Left ventricle myocardium inferior (tissue), 1 donor: Measurements from ENCODE around the gene AGPAT2. TPM values are rescaled to one million over a fixed set of nuclear protein-coding genes. Genes with fewer than 3 reads are reported as not detected.

ENCODE experiments used
- DNase-seq: peaks from one replicate; pipeline ENCODE4 v3.0.0-alpha.2; 2020
- H3K27ac ChIP-seq: fragments of 200-600 bp; replicated peaks from 2 replicates; pipeline ENCODE4 v1.8.0; 2021
- H3K27me3 ChIP-seq: fragments of 200-600 bp; 2 replicates; pipeline ENCODE4 v1.8.0; 2021; ENCODE audit warnings: low read depth
- H3K36me3 ChIP-seq: fragments of 200-600 bp; 2 replicates; pipeline ENCODE4 v1.8.0; 2021
- H3K4me1 ChIP-seq: fragments of 200-600 bp; 2 replicates; pipeline ENCODE4 v1.8.0; 2021
- H3K4me3 ChIP-seq: fragments of 200-600 bp; 2 replicates; pipeline ENCODE4 v1.8.0; 2021; ENCODE audit warnings: mild to moderate bottlenecking, moderate library complexity
- H3K9me3 ChIP-seq: fragments of 200-600 bp; replicated peaks from 2 replicates; pipeline ENCODE4 v1.8.0; 2021
- intact Hi-C: fragments of 100-400 bp; cut with micrococcal nuclease; formaldehyde crosslinking; loops from one replicate; pipeline ENCODE4 v1.11.0; 2022
- total RNA-seq: library from RNA; stranded (reverse); fragmentation: NEBNext Ultra II Directional; extraction: Animal tissue kit (Norgen Biotek cat#: 25700); gene quantifications from one replicate; pipeline ENCODE4 v1.2.1, GENCODE V29; 2021
- TF ChIP-seq, protein P1 (sequence below): fragments of 200-600 bp; IDR thresholded peaks from 2 replicates; pipeline ENCODE4 v1.8.0; 2021; ENCODE audit warnings: antibody characterized with exemption, mild to moderate bottlenecking, borderline replicate concordance
- donor health status: DM: no; HTN: yes; CAD: no; lungs with severe emphysema.

AGPAT2 gene
- total RNA-seq, 1 donor from 2014 or later: 48.8 TPM

DNA sequence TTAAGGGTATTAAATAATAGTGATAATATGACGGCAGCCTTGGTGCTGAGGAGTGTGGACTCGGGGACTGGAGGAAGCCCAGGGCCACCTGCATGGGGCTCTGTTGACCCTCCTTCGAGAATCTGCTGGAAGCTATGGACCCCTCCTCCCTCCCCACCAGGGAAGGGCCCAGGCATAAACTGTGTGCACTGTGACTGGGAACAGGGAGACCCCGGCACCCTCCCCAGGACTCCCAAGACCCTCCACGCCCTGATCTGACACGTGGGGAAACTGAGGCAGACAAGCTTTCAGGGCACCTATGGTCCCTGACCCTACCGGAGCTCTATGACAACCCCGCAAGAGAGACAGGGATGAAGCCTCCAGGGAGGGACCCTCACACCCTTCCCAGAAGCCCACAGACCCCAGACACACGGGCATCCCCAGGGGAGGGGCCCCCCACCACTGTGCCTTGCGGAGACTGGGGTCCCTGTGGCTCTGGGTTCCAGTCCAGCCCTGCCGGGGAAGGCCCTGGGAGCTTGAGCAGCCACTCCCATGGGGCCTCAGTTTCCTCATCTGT is 31.0 kb downstream of the AGPAT2 start:
- DNase-seq: no peak
- Histone ChIP-seq H3K9me3 (no peaks in the 10 kb centered on the region), H3K4me1 (peaks cover 52% of the 10 kb centered on the region), H3K4me3 (peak overlapping the region; percentile 81), H3K27me3 (peaks cover 35% of the 10 kb centered on the region), H3K36me3 (no peaks in the 10 kb centered on the region), H3K27ac (peak overlapping the region; percentile 92)
- TF ChIP-seq, protein P1, sequence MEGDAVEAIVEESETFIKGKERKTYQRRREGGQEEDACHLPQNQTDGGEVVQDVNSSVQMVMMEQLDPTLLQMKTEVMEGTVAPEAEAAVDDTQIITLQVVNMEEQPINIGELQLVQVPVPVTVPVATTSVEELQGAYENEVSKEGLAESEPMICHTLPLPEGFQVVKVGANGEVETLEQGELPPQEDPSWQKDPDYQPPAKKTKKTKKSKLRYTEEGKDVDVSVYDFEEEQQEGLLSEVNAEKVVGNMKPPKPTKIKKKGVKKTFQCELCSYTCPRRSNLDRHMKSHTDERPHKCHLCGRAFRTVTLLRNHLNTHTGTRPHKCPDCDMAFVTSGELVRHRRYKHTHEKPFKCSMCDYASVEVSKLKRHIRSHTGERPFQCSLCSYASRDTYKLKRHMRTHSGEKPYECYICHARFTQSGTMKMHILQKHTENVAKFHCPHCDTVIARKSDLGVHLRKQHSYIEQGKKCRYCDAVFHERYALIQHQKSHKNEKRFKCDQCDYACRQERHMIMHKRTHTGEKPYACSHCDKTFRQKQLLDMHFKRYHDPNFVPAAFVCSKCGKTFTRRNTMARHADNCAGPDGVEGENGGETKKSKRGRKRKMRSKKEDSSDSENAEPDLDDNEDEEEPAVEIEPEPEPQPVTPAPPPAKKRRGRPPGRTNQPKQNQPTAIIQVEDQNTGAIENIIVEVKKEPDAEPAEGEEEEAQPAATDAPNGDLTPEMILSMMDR: no peak
- intact Hi-C loops: no loop called here

DNA sequence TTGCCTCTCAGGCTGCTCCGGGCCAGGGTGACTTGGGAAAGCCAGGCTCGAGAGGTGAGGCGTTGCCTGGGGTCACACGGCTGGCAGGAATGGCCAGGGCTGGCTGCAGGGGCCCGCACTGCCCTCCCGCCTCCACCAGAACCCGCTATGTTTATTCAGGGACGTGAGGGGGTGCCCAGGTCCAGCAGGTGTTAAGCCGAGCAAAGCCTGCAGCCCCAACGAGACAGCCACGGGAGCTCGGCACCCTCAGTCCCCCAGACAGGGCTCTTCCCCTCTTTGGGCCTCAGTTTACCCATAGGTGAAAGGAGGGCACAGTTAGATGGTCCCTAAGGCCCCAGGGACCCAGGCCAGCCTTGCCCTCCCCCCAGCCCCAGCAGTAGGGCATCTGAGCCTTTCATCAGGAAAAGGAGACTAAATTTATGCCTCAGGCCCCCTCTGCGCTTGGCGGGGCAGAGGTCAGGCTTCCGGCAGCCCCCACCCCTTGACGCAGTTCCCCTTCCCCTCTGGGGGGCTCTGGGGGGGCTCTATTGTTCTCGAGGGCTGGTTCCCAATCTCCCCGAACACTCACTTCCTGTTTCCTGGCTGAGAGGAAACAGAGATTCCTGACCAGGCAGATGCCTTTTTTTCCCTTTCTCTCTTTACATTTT is 31.6 kb downstream of the AGPAT2 start:
- Histone ChIP-seq H3K4me3 (peak overlapping the region; percentile 81), H3K9me3 (no peaks in the 10 kb centered on the region), H3K36me3 (no peaks in the 10 kb centered on the region), H3K27ac (peak overlapping the region; percentile 92), H3K4me1 (peaks cover 52% of the 10 kb centered on the region), H3K27me3 (peaks cover 35% of the 10 kb centered on the region)
- intact Hi-C loops: no loop called here
- no peak for DNase-seq
- TF ChIP-seq, protein P1: no peak

DNA sequence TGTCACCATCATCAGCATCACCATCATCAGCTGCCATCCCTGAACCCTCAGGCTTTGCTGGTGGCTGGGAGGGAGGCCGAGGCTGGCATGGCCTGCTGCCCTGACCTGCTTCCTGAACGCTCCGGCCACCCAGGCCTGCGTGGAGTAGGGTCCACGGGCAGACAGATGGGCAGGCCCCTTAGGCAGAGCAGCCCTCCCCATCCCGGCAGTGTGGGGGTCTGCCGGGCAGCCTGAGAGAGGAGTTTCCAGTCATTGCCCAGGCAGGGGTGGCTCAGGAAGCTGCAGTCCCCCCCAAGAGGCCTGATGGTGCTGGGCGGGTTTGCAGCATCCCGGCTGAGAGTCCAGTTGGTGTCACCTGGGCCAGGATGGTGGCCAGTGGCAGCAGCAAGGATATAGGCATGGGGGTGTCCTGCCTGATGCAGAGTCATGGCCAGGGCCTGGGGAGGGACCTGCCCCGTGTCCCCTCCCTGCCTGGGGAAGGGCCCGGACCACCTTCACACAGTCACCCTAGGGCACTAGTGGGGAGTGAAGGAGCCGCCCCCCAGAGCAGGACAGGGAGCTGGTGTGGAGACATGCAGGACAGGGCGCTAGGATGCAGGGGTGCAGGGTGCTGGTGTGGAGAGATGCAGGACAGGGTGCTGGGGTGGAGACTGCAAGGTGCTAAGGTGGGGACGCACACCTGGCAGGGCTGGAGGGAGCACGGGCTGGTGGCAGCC is 32.3 kb downstream of the AGPAT2 start:
- Histone ChIP-seq H3K36me3 (no peaks in the 10 kb centered on the region), H3K27ac (peak overlapping the region; percentile 92), H3K4me3 (peak overlapping the region; percentile 81), H3K27me3 (peaks cover 34% of the 10 kb centered on the region), H3K9me3 (no peaks in the 10 kb centered on the region), H3K4me1 (peaks cover 48% of the 10 kb centered on the region)
- TF ChIP-seq, protein P1: no peak
- DNase-seq: no peak
- intact Hi-C loops: no loop called here

DNA sequence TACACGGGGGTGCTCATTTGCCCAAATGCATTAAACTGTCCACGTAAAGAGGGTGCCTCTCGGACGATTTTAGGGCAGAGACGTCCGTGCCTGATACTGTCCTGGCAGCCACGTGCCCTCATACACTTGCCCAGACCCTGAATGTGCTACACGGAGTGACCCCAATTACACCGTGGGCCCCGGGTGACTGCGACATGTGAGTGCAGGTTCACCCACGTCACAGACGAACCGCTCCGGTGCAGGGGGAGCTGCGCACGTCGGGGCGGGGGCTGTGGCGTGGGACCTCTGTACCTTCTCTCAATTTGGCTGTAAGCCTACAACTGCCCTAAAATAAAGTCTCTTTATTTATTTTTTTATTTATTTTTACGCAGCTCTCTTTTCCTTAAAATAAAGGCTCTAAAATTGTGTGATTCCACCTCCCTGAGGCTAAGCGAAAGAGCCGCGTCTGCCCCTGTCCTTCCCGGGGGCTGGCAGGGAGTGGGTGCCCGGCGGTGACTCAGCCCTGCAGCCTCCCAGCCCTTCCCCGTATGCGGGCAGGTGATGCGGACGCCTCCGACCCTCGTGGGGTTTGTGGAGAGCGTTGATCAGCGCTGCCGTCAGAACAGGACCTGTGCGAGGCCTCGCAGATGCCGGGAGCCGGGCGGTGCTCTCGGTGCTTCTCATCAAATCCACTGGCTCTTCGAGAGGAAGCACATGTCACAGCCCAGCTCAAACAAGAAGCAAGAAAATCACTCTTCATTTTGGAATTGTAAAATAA is 33.8 kb downstream of the AGPAT2 start:
- peaks cover 51% of the 10 kb centered on the region for H3K4me1 ChIP-seq

DNA sequence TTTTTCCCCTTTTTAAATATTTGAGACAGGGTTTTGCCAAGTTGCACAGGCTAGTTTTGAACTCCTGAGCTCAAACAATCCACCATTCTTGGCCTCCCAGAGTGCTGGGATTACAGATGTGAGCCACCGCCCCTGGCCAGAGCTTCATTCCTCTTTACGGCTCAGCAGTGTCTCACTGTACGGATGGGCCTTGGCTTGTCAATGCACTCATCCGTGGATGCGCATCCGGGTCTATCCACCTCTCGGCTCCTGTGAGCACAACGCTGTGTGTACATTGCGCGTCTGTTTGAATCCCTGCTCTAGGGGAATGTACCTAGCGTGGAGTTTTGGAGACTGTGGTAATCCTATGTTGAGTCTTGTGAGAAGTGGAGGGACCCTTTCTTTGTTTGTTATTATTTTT is 35.4 kb downstream of the AGPAT2 start:
- Histone ChIP-seq H3K27me3 (peaks cover 4% of the 10 kb centered on the region), H3K36me3 (no peaks in the 10 kb centered on the region), H3K27ac (no peak overlapping the region), H3K4me3 (no peak overlapping the region), H3K4me1 (peaks cover 58% of the 10 kb centered on the region), H3K9me3 (no peaks in the 10 kb centered on the region)
- no peak for DNase-seq
- TF ChIP-seq, protein P1: no peak
- intact Hi-C loops: no loop called here

More for the DNA sequence above, 33.8 kb downstream of the AGPAT2 start:
- TF ChIP-seq, protein P1: no peak
- intact Hi-C loops: no loop called here
- Histone ChIP-seq H3K36me3 (no peaks in the 10 kb centered on the region), H3K27me3 (peaks cover 20% of the 10 kb centered on the region), H3K4me3 (peak overlapping the region; percentile 14), H3K9me3 (no peaks in the 10 kb centered on the region), H3K27ac (peak overlapping the region; percentile 92)
- DNase-seq: peak; percentile 16
